Gastroesophageal sphincter (tissue), 4 donors: Measurements from ENCODE around the gene FMNL3. TPM values are rescaled to one million over a fixed set of nuclear protein-coding genes. Genes with fewer than 3 reads are reported as not detected.

Experiments
- ATAC-seq: fragments of 150-250 bp; one replicate; pipeline ENCODE4 v1.9.1; 2016; ENCODE audit warnings: mild to moderate bottlenecking, moderate library complexity
- H3K27ac ChIP-seq, 4 donors: fragments of 200-600 bp; sonication (generic) in 3 of 4; 1 replicate in 3 of 4; 2 replicates in 1 of 4; pipeline ENCODE4 v1.5.1; 2016 to 2019
- H3K27me3 ChIP-seq: fragments of 200-600 bp; sonication (generic); one replicate; pipeline ENCODE4 v1.5.1; 2019
- H3K36me3 ChIP-seq, 2 donors: fragments of 200-600 bp; sonication (generic); one replicate each; pipeline ENCODE4 v1.5.1; 2019; ENCODE audit warnings: control low read depth in 1 of 2
- H3K4me1 ChIP-seq, 3 donors: fragments of 200-600 bp; sonication (generic); 1 replicate in 2 of 3; 2 replicates in 1 of 3; pipeline ENCODE4 v1.5.1; 2016 to 2019; ENCODE audit warnings: control low read depth in 2 of 3
- H3K4me3 ChIP-seq, 2 donors: fragments of 200-600 bp; sonication (generic); one replicate each; pipeline ENCODE4 v1.5.1; 2019; ENCODE audit warnings: mild to moderate bottlenecking in 1 of 2, moderate library complexity in 1 of 2
- H3K9me3 ChIP-seq, 3 donors: fragments of 200-600 bp; sonication (generic); one replicate each; pipeline ENCODE4 v1.5.1; 2017 to 2019; ENCODE audit warnings: control low read depth in 2 of 3
- CTCF ChIP-seq, 4 experiments: fragments of 200-600 bp in 2 of 4; fragments of 450-650 bp in 2 of 4; sonication (generic) in 1 of 4; IDR thresholded peaks; one replicate each; pipeline ENCODE4 v1.5.1; 2017 to 2019; ENCODE audit warnings: antibody characterized with exemption in 4 of 4, mild to moderate bottlenecking in 2 of 4, moderate library complexity in 2 of 4
- EP300 ChIP-seq: sonication (generic); formaldehyde crosslinking; IDR thresholded peaks from one replicate; pipeline ENCODE4 v1.6.1; 2017; ENCODE audit warnings: antibody characterized with exemption, mild to moderate bottlenecking
- POLR2A ChIP-seq, 2 donors: fragments of 450-650 bp; IDR thresholded peaks; one replicate each; pipeline ENCODE4 v1.6.1; 2017; ENCODE audit warnings: antibody characterized with exemption in 2 of 2, mild to moderate bottlenecking in 2 of 2, moderate library complexity in 1 of 2
- POLR2AphosphoS5 ChIP-seq: sonication (generic); formaldehyde crosslinking; IDR thresholded peaks from one replicate; pipeline ENCODE4 v1.6.1; 2017; ENCODE audit warnings: antibody characterized with exemption
- WGBS, 2 donors: methylation state at CpG; one replicate each; pipeline ENCODE4 v1.1.5; 2018; ENCODE audit warnings: low coverage in 1 of 2; 5-methylcytosine and 5-hydroxymethylcytosine counted together
- total RNA-seq, 4 donors: library from RNA; depleted of rRNA; stranded (reverse); fragments of >200 nt; gene quantifications; one replicate each; pipeline ENCODE4 v1.1.0, GENCODE V29; 2016

Gene FMNL3
- total RNA-seq, 4 donors from 2014 or later = 10.4 to 15.4 (median 12.6) TPM

GRCh38 chr12:49631336-49631907 lies 75.8 kb downstream of the FMNL3 start:
- Histone ChIP-seq H3K9me3 (no peaks in the 10 kb centered on the region), H3K27ac (no peak overlapping the region), H3K4me1 (peaks cover 0 to 3% (median under 1%) of the 10 kb centered on the region in 3 donors), H3K4me3 (no peak overlapping the region), H3K36me3 (peaks cover 0 to 51% of the 10 kb centered on the region in 2 donors), H3K27me3 (no peaks in the 10 kb centered on the region)
- 100% methylated on average over 1 of the region's 6 CpGs for WGBS, 2 donors
- no peak for ATAC-seq
- no peak for TF ChIP-seq EP300
- no peak for TF ChIP-seq CTCF (IDR thresholded peaks at IDR 0.05)
- TF ChIP-seq POLR2AphosphoS5 = no peak
- no peak for TF ChIP-seq POLR2A (IDR thresholded peaks at IDR 0.05)

- Histone ChIP-seq H3K4me3 (no peak overlapping the region), H3K36me3 (peaks cover 0 to 15% of the 10 kb centered on the region in 2 donors), H3K4me1 (peaks cover 0 to 23% (median 0%) of the 10 kb centered on the region in 3 donors), H3K27me3 (no peaks in the 10 kb centered on the region), H3K27ac (no peak overlapping the region), H3K9me3 (no peaks in the 10 kb centered on the region)
- no peak for ATAC-seq
- 52 to 56% methylated on average over 2 of the region's 3 CpGs for WGBS, 2 donors
- no peak for TF ChIP-seq POLR2AphosphoS5
- no peak for TF ChIP-seq POLR2A (IDR thresholded peaks at IDR 0.05)
- TF ChIP-seq EP300 = no peak
- no peak for TF ChIP-seq CTCF (IDR thresholded peaks at IDR 0.05)
Measured at GRCh38 chr12:49627752-49628360, 79.3 kb downstream of the FMNL3 start.

GRCh38 chr12:49626836-49627235 lies 80.4 kb downstream of the FMNL3 start:
- ATAC-seq = no peak
- Histone ChIP-seq H3K27ac (no peak overlapping the region), H3K27me3 (no peaks in the 10 kb centered on the region), H3K36me3 (peaks cover 0 to 5% of the 10 kb centered on the region in 2 donors), H3K9me3 (no peaks in the 10 kb centered on the region), H3K4me1 (peaks cover 0 to 33% (median 5%) of the 10 kb centered on the region in 3 donors), H3K4me3 (no peak overlapping the region)
- 86 to 100% methylated on average over 1 of the region's 1 CpG for WGBS, 2 donors
- no peak for TF ChIP-seq CTCF (IDR thresholded peaks at IDR 0.05)
- TF ChIP-seq POLR2AphosphoS5 = no peak
- TF ChIP-seq POLR2A (IDR thresholded peaks at IDR 0.05) = no peak
- TF ChIP-seq EP300 = no peak

- TF ChIP-seq POLR2AphosphoS5 = no peak
- Histone ChIP-seq H3K4me3 (no peak overlapping the region), H3K36me3 (no peaks in the 10 kb centered on the region), H3K4me1 (peaks cover 0 to 38% (median 9%) of the 10 kb centered on the region in 3 donors), H3K27ac (peak overlapping the region in 1 of 4 donors; percentile 91), H3K27me3 (no peaks in the 10 kb centered on the region), H3K9me3 (no peaks in the 10 kb centered on the region)
- ATAC-seq = no peak
- WGBS, 2 donors = 68 to 74% methylated on average over 6 of the region's 6 CpGs
Measured at GRCh38 chr12:49626169-49626835, 80.9 kb downstream of the FMNL3 start.

- Histone ChIP-seq H3K36me3 (no peaks in the 10 kb centered on the region), H3K4me3 (no peak overlapping the region), H3K9me3 (no peaks in the 10 kb centered on the region), H3K4me1 (peaks cover 0 to 40% (median 9%) of the 10 kb centered on the region in 3 donors), H3K27me3 (no peaks in the 10 kb centered on the region), H3K27ac (peak overlapping the region in 2 of 4 donors; percentile 91 to 92)
- TF ChIP-seq CTCF (IDR thresholded peaks at IDR 0.05) (no peak), EP300 (no peak), POLR2AphosphoS5 (no peak), POLR2A (IDR thresholded peaks at IDR 0.05) (no peak)
- ATAC-seq = no peak
- 64 to 75% methylated on average over 3 to 4 of the region's 4 CpGs for WGBS, 2 donors
Measured at GRCh38 chr12:49624921-49625577, 82.2 kb downstream of the FMNL3 start.
